Panc1 (cell line): ENCODE measurements around the gene EHD1.

ENCODE experiments used
- SIN3A ChIP-seq: IDR thresholded peaks from 2 replicates; pipeline ENCODE4 v1.6.1; 2012; ENCODE audit warnings: low read depth, mild to moderate bottlenecking, low read length, moderate library complexity, borderline replicate concordance; ENCODE audit not compliant: insufficient read depth
- TF ChIP-seq, protein P1 (sequence below): fragments of 450-650 bp; IDR thresholded peaks from 2 replicates; pipeline ENCODE4 v1.5.1; 2017; ENCODE audit warnings: mild to moderate bottlenecking

DNA sequence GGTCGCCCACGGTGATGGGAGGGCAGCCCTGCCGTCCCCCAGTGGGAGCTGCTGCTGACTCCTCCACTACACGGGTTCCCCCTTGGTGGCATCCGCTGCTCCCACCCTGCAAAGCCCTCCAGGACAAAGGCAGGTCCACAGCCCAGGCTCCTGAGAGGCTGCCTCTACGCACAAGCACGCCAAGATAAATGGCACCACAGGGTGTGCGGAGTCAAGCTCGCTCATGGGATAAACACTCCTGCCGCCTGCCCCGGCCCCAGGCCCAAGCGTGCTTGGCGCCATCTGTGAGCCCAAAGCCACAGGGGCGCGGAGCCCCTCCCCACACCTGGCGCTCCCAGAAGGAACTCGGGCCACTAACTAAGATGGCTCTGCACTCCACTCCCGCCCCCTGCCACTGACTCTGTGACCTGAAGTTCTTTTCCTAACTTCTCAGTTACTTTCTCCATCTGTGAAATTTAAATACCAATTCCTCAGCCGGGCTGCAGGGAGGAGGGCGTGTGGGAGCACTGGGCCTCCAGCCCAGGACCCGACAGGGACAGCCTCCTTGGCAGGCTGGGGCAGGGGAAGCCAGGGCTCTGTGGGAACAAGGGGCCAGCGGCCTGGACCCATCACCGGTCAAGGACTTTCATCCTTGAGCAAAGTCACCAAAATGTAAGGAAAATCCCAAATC lies 14.9 kb downstream of the EHD1 start:
- TF ChIP-seq, protein P1, sequence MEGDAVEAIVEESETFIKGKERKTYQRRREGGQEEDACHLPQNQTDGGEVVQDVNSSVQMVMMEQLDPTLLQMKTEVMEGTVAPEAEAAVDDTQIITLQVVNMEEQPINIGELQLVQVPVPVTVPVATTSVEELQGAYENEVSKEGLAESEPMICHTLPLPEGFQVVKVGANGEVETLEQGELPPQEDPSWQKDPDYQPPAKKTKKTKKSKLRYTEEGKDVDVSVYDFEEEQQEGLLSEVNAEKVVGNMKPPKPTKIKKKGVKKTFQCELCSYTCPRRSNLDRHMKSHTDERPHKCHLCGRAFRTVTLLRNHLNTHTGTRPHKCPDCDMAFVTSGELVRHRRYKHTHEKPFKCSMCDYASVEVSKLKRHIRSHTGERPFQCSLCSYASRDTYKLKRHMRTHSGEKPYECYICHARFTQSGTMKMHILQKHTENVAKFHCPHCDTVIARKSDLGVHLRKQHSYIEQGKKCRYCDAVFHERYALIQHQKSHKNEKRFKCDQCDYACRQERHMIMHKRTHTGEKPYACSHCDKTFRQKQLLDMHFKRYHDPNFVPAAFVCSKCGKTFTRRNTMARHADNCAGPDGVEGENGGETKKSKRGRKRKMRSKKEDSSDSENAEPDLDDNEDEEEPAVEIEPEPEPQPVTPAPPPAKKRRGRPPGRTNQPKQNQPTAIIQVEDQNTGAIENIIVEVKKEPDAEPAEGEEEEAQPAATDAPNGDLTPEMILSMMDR: no peak
- TF ChIP-seq SIN3A: no peak
